Natural killer cell treated with Interleukin-12 subunit alpha and Interleukin-12 subunit beta and Interleukin-15 and Interleukin-18, amount 100 ng/mL, for 72 hours (primary cell): ENCODE results near the gene KDM7A. TPM values are rescaled to one million over a fixed set of nuclear protein-coding genes. Genes with fewer than 3 reads are reported as not detected.

ENCODE experiments used
- ATAC-seq, 2 donors: fragments of 150-1000 bp; cut with Tn5 transposase in 1 of 2; sonication (Bioruptor Pico), chemical (Tn5 transposase) in 1 of 2; 2 replicates each; pipeline ENCODE4 v1.10.0; 2021
- DNase-seq: peaks from one replicate; pipeline ENCODE4 v3.0.0; 2022; ENCODE audit warnings: low spot score
- H3K27ac Mint-ChIP-seq, 2 donors: 1 replicate in 1 of 2; 2 replicates in 1 of 2; pipeline ENCODE4 v1.8.0; 2022; ENCODE audit warnings: mixed read lengths in 2 of 2, mild to moderate bottlenecking in 1 of 2, moderate library complexity in 1 of 2
- H3K27me3 Mint-ChIP-seq, 2 donors: 1 replicate in 1 of 2; 2 replicates in 1 of 2; pipeline ENCODE4 v1.8.0; 2022; ENCODE audit warnings: mixed read lengths in 2 of 2
- H3K36me3 Mint-ChIP-seq: one replicate; pipeline ENCODE4 v1.8.0; 2022; ENCODE audit warnings: mixed read lengths
- H3K4me1 Mint-ChIP-seq, 2 donors: 1 replicate in 1 of 2; 2 replicates in 1 of 2; pipeline ENCODE4 v1.8.0; 2022; ENCODE audit warnings: low read depth in 2 of 2, mixed read lengths in 2 of 2, mild to moderate bottlenecking in 1 of 2
- H3K4me3 Mint-ChIP-seq: one replicate; pipeline ENCODE4 v1.8.0; 2022; ENCODE audit warnings: mixed read lengths
- H3K9me3 Mint-ChIP-seq: 2 replicates; pipeline ENCODE4 v1.8.0; 2022; ENCODE audit warnings: mixed read lengths
- total RNA-seq, 2 donors: library from RNA; stranded (reverse); gene quantifications; one replicate each; pipeline ENCODE4 v1.2.3, GENCODE V29; 2022

KDM7A gene
- total RNA-seq, 2 donors from 2014 or later = 12.6 to 14.5 TPM

DNA sequence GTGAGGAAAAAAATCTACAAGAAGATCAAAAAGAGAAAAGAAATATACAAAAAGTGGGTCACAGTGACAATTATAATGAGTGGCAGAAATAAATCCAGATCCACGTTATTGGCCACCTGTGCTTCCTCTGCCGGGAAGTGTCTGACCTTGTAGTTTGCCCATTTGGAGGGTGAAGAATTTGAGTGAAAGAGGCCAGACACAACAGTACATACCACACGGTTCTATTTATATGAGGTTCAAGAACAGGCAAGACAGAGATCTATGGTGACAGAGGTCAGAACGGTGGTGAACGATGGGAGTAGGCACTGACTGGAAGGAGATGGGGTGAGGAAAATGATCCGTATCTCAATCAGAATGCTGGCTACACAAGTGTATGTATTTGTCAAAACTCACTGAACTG lies 131.1 kb downstream of the KDM7A start:
- no peak for ATAC-seq
- Mint-ChIP-seq H3K4me3 (no peak overlapping the region), H3K27ac (no peak overlapping the region), H3K9me3 (no peaks in the 10 kb centered on the region), H3K36me3 (peaks cover 18% of the 10 kb centered on the region), H3K4me1 (no peaks in the 10 kb centered on the region), H3K27me3 (no peaks in the 10 kb centered on the region)
- DNase-seq = no peak

DNA sequence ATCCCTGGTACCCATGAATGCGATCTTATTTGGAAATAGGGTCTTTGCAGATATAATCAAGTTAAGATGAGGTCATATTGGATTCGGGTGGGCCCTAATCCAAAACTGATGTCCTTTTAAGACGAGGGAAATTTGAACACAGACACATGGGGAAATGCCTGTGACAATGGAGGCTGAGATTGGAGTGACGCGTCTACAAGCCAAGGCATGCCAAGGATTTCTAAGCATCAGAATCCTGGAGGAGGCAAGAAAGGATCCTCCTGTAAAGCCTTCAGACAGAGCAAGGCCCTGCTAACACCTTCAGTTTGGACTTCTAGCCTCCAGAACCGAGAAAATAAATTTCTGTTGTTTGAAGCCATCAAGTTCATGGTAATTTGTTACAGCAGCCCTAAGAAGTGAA lies 132.5 kb downstream of the KDM7A start:
- no peaks in the 10 kb centered on the region for H3K27me3 Mint-ChIP-seq
- H3K4me1 Mint-ChIP-seq = no peaks in the 10 kb centered on the region
- no peak overlapping the region for H3K27ac Mint-ChIP-seq
- no peak for ATAC-seq
- DNase-seq = no peak
- H3K9me3 Mint-ChIP-seq = no peaks in the 10 kb centered on the region
- peaks cover 18% of the 10 kb centered on the region for H3K36me3 Mint-ChIP-seq
- no peak overlapping the region for H3K4me3 Mint-ChIP-seq

- no peaks in the 10 kb centered on the region for H3K27me3 Mint-ChIP-seq
- peaks cover 18% of the 10 kb centered on the region for H3K36me3 Mint-ChIP-seq
- H3K9me3 Mint-ChIP-seq = no peaks in the 10 kb centered on the region
- no peak overlapping the region for H3K4me3 Mint-ChIP-seq
- H3K27ac Mint-ChIP-seq = no peak overlapping the region
- H3K4me1 Mint-ChIP-seq = no peaks in the 10 kb centered on the region
- no peak for ATAC-seq
- DNase-seq = no peak
Measured at GRCh38 chr7:140042386-140042670, 134.5 kb downstream of the KDM7A start.

DNA sequence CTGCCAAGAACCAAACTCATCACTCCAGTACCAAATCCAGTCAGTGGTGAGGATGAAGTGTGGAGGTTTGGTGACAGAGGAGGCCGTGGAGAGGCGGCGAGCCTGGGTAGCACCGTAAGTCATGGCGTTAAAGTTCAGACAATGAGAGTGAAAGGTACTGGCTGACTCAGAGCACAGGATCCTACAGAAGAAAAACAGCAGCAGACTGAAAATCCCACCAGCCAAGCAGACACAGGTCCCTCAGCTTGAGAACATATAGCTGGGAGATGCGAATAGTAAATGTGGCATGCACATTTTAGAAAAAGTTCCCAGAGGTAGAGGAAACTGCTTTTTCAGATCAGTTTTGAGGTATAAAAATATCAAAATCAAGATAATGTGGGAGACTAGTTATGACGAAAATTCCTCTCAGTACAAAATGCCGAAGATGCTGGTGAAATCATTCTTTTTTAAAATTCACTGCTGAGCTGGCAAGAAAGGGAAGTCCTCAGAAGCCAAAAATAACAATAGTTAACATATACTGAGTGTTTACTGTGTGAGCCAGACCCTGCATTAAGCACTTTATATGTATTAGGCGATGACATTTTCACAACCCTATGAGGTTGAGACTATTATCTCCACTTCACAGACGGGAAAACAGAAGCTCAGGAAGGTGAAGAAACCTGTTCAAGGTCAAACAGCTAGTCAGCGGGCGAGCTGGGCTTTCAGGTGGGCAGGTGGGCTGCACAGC lies 135.0 kb downstream of the KDM7A start:
- peaks cover 0 to 2% of the 10 kb centered on the region in 2 donors for H3K4me1 Mint-ChIP-seq
- H3K27me3 Mint-ChIP-seq = no peaks in the 10 kb centered on the region
- DNase-seq (no peak), ATAC-seq (no peak)
- H3K4me3 Mint-ChIP-seq = no peak overlapping the region
- no peak overlapping the region for H3K27ac Mint-ChIP-seq
- H3K36me3 Mint-ChIP-seq = peaks cover 18% of the 10 kb centered on the region
- H3K9me3 Mint-ChIP-seq = no peaks in the 10 kb centered on the region

GRCh38 chr7:140039896-140040295 lies 136.9 kb downstream of the KDM7A start:
- H3K27me3 Mint-ChIP-seq = no peaks in the 10 kb centered on the region
- no peak for ATAC-seq
- peaks cover 13% of the 10 kb centered on the region for H3K36me3 Mint-ChIP-seq
- no peaks in the 10 kb centered on the region for H3K9me3 Mint-ChIP-seq
- no peak overlapping the region for H3K27ac Mint-ChIP-seq
- H3K4me1 Mint-ChIP-seq = peaks cover 9 to 16% of the 10 kb centered on the region in 2 donors
- H3K4me3 Mint-ChIP-seq = no peak overlapping the region
- DNase-seq = no peak

DNA sequence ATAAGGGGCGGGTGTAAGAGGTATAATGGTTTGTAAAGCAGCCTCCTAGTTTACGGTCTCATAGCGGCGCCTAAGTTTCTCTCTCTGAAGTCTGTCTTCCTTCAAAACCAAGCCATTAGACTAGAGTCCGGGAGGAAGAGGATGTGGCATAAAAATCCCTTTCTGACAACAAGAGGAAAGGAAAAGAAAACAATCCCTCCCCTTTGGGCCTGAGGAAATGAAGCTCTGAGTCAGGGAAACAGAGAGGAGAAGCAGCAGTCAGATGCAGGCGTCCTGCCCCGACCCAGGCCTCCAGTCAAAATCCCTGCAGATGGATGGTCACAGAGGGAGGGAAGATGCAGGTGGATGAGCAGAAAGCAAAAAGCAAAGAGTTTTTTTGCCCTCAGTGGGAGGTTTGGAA lies 137.7 kb downstream of the KDM7A start:
- ATAC-seq (no peak), DNase-seq (no peak)
- H3K4me1 Mint-ChIP-seq = peaks cover 9 to 16% of the 10 kb centered on the region in 2 donors
- H3K4me3 Mint-ChIP-seq = no peak overlapping the region
- H3K27me3 Mint-ChIP-seq = no peaks in the 10 kb centered on the region
- H3K27ac Mint-ChIP-seq = no peak overlapping the region
- no peaks in the 10 kb centered on the region for H3K9me3 Mint-ChIP-seq
- H3K36me3 Mint-ChIP-seq = peaks cover 9% of the 10 kb centered on the region

DNA sequence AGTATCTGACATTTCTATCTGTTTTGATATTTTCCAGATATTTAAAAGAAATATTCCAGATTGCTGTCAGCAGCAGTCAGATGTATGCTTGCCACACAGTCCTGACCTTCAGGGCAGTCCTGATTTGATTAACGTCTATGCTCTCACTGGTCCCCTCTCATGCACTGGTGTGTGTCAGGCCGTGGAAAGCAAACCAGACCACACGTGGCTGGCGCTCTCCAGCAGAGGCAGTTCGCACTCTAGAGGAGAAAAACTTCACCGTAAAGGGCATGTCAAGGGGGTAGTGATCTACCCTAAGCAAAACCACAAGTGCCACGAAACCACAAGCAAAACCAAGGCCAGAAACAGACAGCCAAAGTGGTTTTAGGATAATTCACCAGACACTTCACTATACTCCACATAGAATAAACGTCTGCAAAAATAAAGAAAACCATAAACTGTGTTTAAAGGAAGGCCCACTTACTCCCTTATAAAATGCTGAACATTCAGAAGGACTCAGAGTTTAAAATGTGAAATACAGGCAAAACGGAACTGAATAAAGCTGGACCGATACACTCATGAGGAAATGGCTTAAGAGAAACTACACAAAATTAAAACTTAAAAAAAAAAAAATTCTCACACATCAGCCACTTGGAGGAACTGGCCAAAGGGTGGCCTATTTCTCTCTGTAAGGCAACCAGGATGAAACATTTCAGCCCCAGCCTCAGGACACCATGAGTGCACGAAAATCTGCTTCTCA lies 140.4 kb downstream of the KDM7A start:
- H3K4me1 Mint-ChIP-seq = peaks cover 18 to 21% of the 10 kb centered on the region in 2 donors
- peak overlapping the region; percentile 30 for H3K4me3 Mint-ChIP-seq
- H3K36me3 Mint-ChIP-seq = peaks cover 11% of the 10 kb centered on the region
- H3K27ac Mint-ChIP-seq = peak overlapping the region in 1 of 2 donors; percentile 70
- peak; percentile 68 to 79 for ATAC-seq
- no peaks in the 10 kb centered on the region for H3K9me3 Mint-ChIP-seq
- H3K27me3 Mint-ChIP-seq = no peaks in the 10 kb centered on the region
- DNase-seq = no peak

DNA sequence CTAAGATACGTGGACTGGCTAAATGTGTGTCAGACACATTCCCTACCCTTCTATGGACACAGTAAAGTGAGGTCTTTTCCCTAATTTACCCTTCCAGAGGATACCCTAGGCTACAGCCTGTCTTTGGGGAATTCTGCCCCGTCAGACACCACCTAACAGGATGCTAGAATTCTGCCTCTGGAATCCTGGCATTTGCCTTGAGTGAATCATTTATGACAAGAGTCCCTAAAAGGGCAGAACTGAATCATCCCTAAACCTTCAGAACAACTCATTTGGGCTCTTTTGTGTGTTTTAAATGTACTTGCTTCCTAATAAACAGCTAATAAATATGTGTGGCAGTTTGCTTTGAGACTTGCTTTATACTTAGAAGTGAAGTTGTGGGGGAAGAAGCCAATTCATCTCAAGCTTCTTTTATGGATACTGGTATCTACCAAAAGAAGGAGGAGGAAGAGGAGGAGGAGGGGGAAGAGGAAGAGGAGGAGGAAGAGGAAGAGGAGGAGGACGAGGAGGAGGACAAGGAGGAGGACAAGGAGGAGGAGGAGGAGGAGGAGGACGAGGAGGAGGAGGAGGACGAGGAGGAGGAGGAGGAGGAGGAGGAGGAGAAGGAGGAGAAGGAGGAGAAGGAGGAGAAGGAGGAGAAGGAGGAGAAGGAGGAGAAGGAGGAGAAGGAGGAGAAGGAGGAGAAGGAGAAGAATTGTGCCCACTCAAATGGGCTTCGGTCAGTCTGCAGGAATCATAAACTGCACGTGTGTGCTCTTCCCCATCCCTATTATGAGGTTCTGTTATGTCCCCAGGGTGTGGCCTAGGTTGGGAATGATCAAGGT lies 141.2 kb downstream of the KDM7A start:
- H3K36me3 Mint-ChIP-seq = peaks cover 9% of the 10 kb centered on the region
- no peaks in the 10 kb centered on the region for H3K9me3 Mint-ChIP-seq
- peaks cover 18 to 21% of the 10 kb centered on the region in 2 donors for H3K4me1 Mint-ChIP-seq
- DNase-seq (no peak), ATAC-seq (no peak)
- no peak overlapping the region for H3K4me3 Mint-ChIP-seq
- peak overlapping the region in 1 of 2 donors; percentile 70 for H3K27ac Mint-ChIP-seq
- no peaks in the 10 kb centered on the region for H3K27me3 Mint-ChIP-seq

Other genes with a start within 250 kb of the KDM7A start
- 10 to 100 TPM; 40.4 to 48.6 TPM for gene PARP12, start 114.0 kb downstream of the KDM7A start, total RNA-seq
- gene SLC37A3, start 221.5 kb upstream of the KDM7A start, total RNA-seq = 10 to 100 TPM; 26.3 to 51.5 TPM
- 1 to 10 TPM; 1.9 to 2.4 TPM for gene RAB19, start 227.1 kb upstream of the KDM7A start, total RNA-seq